Fibroblast of skin of scalp (primary cell): ENCODE measurements around the gene ABCC11.

Source experiments
- DNase-seq: peaks from one replicate; pipeline ENCODE4 v3.0.0-alpha.2; 2013

Gene ABCC11

DNA sequence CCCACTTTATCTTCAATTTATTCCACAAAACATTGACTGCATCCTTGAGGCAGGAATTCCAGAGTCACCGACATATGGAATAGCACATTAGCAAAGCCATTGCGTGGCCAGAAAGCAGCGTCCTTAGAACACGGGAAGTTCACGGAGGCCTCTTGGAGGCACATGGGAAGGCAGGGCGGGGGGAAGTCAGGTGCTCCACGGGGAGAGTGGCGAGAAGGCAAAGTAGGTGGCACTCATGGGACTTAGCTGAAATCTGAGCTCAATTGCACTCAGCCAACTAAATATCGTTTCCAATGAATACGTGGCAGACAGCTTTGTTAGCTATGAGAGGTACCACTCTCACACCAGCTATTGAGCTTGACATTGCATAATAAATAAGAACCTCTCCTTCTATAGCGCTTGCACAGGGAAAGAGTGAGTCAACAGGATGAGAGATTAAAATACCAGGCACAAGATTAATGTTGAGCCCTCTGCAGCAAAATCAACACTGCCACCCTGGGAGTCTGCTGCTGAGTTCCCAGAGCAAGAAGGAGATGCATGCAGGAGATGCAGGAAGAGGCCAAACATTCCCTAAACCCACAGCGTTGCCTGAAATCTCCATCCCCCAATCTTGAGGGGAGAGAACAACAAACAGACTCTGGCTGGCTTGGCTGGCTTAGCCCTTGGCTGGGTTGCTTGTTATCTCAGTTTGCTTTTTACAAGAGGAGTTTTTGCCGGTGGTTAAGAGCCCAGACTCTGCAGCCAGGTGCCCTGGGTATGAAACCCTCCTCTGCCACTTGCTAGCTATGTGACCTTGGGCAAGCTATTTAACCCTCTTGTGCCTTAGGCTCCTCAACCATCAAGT, 120.3 kb downstream of the ABCC11 start:
- DNase-seq = peak; percentile 100

DNA sequence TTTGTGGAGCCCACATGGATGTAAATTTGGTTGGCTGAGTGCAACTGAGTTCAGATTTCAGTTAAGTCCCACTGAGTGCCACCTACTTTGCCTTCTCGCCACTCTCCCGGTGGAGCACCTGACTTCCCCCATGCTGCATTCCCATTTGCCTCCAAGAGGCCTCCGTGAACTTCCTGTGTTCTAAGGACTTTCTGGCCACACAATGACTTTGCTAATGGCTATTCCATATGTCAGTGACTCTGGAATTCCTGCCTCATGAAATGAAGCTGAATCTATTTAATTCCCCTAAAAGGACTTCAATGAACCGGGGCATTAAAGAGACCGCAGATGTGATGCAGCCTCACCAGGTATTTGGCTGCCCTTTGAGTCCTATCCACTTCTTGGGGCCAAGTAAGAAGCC, 121.5 kb downstream of the ABCC11 start:
- DNase-seq = peak; percentile 29

DNA sequence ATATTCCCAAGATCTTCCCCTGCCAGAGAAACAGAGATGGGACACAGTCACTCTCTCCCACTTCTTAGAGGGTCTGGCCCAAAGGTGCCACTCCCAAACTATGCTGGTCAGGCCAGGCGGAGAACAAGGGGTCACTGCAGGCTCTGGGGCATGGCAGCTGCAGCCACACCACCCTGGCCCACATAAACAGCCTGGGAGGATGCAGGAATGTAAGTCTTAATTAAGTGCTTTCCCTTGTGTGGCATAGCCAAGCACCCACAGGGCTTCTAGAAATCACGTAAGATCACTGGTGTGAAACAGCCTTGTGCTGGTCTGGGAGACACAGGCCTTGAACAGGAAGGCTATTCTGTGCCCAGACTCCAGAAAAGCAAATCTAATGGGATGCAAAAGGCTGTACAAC, 123.1 kb downstream of the ABCC11 start:
- no peak for DNase-seq

DNA sequence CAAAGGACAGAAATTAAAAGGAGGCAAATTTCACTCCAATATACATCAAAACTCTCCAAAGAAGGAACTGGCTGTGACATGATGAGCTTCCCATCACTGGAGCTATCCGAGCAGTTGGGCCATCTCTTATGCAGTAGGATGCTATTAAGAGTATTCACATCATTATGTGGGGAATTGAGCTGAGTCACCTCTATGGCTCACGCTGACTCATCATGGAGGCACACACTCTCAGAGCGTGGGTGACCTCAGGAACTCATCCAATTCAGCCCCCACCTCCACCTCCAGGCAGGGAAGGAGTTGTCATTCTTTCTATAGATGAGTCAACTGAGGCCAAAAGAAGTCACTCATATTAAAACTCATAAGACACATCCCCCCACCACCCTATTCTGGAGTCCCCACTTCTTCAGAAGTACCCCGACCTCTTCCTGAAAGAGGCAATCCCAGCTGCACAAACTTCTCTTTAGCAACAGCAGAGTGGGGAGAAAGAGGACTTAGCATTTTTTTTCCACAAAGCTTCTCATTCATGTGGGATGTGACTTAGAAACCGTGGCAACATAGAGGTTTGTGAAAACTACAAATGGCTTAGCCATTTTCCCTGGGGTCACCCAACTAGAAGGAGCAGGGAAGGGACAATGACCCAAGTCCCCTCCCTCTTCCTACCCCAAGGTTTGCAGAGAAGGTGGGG, 124.1 kb downstream of the ABCC11 start:
- peak; percentile 99 for DNase-seq

DNA sequence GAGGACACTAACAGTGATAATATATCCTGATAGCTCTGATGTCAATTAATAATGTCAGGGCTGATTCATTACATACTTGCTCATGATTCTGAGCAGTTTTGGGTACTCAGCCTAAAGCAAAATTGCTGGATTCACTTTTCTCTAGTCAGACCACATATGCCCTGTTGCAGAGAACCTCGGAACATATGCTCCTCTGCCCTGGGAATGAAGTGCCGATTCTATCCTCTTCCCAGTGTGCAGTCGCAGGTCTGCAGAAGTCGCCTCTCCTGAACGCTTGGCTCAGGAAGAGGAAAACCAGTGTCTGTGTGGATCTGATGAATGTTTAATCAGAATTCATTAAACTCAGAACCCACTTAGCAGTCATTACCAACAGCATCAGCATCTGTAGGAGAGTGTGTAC, 126.1 kb downstream of the ABCC11 start:
- DNase-seq = no peak

DNA sequence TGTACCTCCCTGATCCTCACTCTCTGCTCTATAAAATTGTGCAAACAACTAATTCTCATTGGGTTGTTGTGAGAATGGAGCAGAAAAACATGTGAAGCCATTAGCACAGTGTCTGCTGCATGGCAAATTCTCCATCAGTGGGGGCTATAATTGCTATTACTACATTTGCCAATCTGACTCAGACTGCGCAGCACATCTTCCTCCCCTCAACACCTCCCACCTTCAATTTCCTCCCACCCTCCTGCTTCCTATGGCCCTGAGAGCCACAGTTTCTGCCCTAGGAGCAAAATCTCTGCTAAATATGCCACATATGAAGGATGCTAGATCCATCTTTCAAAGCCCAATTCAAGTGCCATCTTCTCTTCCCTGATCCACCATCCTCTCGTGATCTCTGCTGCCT, 128.5 kb downstream of the ABCC11 start:
- DNase-seq = no peak

DNA sequence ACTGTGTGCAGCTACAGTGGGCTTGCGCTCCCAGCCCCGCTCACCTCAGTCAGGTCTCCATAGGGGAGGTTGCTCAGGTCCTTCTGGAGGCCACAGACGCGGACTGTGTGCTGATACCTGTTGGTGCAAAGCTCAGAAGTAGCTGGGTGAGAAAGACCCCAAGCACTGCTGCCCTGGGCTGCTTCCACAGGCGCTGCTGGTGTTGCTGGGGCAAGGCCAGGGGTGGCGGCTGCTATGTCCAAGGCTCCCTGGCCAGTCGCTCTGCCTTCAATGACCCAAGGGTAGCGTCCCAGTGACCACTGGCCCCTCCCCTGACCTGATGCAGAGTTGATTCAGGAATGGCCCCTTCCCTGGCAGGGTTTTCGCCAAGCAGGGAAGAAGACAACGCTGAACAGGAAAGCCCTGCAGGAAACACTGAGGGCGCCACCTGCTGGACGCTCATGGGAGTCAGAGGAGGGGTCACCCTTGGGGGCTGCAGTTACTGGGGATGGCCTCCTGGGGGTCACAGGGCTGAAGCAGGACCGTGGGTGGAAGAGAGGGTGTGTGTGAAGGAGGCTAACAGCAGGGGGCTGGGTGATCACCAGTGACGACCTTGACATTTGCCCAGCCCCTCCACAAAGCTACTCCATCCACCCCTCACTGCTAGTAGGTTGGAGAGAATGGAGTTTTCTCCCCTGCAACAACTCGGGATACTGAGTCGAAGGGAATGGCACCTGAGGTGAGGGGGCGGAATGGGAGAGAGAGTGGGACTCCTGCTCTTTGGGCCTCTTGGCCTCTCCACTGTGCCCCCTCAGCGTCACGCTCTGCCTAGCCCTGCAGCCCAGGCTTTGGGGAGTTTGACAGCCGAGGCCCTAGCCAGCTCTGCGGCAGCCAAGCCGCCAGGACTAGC, 129.9 kb downstream of the ABCC11 start:
- peak; percentile 74 for DNase-seq
